GM20431 (cell line): ENCODE results near the gene NOS1.

Experiments used
- in situ Hi-C: fragments of 300-500 bp; cut with MseI, MboI; formaldehyde crosslinking; loops from one replicate; pipeline ENCODE4 v1.15.0; 2020; ENCODE audit warnings: low sequenced_read_pairs; ENCODE audit not compliant: unreplicated experiment

Gene NOS1

GRCh38 chr12:117282490-117282889 lies 78.9 kb downstream of the NOS1 start:
- in situ Hi-C loops, result no loop called here

- in situ Hi-C loops, result no loop called here
These were observed 81.3 kb downstream of the NOS1 start for GRCh38 chr12:117280019-117280680.

DNA sequence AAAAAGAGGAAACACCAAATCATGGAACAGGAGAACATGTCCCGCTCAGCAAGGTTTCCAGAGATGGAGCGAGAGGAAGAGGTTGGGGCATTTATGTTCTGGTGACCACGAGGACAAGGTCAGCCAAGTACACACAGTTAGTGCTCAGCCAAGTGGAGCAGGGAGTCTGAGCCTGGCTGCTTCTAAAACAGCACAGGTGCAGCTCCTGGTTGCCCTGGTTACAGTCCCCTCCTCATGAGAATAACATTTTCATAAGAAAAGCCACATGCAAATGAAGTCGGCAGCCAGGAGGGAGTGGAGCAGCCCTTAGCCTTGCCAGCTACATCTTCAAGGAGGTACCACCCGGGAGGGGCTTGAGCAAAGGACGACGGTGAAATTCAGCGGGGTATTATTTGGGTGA lies 81.8 kb downstream of the NOS1 start:
- in situ Hi-C loops, result no loop called here

DNA sequence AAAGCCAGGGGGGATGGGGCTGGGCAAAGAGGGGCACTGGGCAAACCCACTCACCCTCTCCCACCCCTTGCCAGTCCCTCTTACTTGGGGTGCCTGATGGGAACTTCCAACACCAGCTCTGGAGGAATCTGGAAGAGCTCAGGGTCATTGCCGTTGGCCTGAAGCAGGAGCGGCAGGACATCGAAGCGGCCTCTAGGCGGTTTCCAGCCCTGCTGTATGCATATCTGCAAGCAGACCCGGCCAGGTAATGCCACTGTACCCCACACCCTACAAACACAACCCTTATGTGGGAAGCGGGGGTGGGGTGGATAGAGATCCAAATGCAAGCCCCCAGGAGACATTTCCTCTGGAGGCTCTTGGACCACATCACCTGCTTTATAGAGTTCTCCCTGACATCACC lies 83.6 kb downstream of the NOS1 start:
- in situ Hi-C loops, result no loop called here

DNA sequence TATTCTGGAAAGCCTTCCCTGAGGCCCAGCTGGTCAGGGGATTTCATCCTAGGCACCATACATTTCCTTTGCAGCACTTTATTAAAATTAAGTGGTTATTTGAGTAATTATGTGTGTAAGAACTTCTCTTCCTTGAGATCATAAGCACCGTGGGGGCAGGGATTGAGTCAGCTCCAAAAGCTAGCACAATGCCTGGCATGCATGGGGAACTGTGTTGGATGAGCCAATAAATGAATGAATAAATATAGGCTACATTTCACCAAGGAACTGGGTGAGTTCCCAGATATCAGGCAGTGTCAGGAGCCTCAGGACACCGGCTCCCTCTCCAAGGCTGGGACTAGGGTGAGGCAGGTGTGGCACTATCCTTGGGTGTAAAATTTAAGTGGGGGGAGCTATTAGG lies 88.3 kb downstream of the NOS1 start:
- in situ Hi-C loops, result no loop called here

DNA sequence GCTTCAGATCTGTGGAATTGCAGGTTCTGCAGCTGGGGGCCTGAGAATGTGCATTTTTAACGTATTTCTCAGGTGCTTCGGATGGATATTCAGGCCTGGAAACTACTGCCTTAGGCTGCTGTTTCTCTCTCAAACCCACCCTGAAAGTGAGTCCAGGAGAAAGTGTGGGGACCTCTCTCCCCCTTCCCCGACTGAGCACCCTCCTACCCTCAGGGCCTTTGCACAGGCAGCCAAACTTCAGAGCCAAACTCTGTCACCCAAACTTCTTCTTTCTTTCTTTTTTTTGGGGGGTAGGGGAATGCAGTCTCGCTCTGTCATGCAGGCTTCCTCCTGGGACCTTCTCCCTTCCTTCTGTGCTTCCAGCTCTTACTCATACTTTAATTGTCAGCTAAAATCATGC lies 88.7 kb downstream of the NOS1 start:
- in situ Hi-C loops, result no loop called here

DNA sequence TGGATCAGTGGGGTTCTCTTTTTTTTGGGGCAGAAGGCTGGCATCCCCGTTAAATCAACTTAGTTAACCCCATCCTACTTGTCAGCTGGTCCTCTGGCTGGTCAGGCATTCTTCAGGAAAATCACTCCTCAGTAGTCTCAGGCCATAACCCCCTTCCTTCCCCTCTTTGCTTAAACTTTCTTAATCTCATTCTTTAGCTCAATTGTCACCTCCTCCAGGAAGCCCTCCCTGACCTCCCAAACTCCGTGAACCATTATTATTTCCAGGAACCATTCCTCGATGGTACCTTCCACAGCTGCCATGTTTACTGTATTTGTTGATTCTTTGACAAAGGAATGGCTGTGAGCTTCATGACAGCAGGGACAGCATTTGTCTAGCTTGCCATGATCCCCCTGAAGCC lies 98.7 kb downstream of the NOS1 start:
- in situ Hi-C loops, result no loop called here

GRCh38 chr12:117261247-117261646 lies 100.2 kb downstream of the NOS1 start:
- in situ Hi-C loops, result no loop called here

GRCh38 chr12:117255386-117255785 lies 106.0 kb downstream of the NOS1 start:
- in situ Hi-C loops, result no loop called here

- in situ Hi-C loops, result no loop called here
These were observed 117.9 kb downstream of the NOS1 start for GRCh38 chr12:117243488-117243887.

DNA sequence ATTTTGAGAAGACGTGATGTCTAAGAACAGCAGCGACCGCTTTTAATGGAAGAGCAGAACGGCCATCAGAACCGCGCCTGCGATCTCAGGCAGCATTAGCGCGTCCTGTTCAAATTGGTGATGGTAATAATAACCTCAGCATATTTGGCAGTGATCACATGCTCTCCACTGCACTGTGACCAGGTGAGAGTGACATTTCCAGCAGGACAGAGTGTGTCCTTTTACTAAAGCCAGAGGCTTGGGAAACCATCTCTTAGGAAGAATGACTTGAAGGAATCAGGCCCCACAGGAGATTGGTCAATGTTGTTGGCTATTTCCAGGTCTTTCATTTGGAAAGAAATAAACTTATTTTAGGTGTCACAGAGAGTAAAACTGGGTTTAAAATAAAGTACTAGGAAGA lies 119.7 kb downstream of the NOS1 start:
- in situ Hi-C loops, result no loop called here

DNA sequence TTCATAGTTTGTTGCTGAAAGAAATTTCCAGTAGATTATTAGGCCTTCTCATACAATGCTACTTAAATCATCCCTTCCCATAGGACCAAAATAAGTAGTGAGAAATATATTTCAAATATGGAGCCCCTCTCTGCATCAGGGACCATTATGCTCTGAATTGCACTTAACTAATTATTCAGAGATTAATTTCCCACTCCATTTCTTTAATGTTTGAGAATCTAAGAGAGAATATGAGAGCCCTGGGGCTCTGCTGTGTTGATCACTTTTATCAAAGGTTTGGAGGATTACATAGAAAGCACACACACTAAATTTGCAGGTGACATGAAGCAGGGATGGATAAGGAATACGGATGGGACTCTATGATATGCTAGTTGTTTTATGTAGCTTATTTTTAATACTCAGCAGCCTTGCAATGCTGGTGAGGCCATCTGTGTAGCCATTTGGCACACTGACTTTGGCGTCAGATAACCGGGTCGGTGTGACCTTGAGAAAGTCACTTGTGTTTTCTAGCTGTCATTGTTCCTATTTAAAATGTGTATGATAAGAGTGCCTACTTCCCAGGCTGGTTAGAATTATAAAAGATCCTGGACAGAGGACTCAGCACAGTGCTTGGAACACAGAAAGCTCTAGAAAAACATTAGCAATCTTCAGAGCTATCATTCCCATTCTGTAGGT lies 121.2 kb downstream of the NOS1 start:
- in situ Hi-C loops, result no loop called here

- in situ Hi-C loops, result no loop called here
These were observed 124.9 kb downstream of the NOS1 start for GRCh38 chr12:117236456-117237001.

- in situ Hi-C loops, result no loop called here
These were observed 126.2 kb downstream of the NOS1 start for GRCh38 chr12:117235261-117235660.

- in situ Hi-C loops, result no loop called here
These were observed 127.0 kb downstream of the NOS1 start for GRCh38 chr12:117234441-117234840.

GRCh38 chr12:117231750-117232149 lies 129.7 kb downstream of the NOS1 start:
- in situ Hi-C loops, result no loop called here

- in situ Hi-C loops, result no loop called here
These were observed 133.2 kb downstream of the NOS1 start for GRCh38 chr12:117228239-117228638.

GRCh38 chr12:117227000-117227653 lies 134.3 kb downstream of the NOS1 start:
- in situ Hi-C loops, result no loop called here

- in situ Hi-C loops, result no loop called here
These were observed 134.9 kb downstream of the NOS1 start for GRCh38 chr12:117226505-117226904.

GRCh38 chr12:117225179-117225578 lies 136.2 kb downstream of the NOS1 start:
- in situ Hi-C loops, result no loop called here

DNA sequence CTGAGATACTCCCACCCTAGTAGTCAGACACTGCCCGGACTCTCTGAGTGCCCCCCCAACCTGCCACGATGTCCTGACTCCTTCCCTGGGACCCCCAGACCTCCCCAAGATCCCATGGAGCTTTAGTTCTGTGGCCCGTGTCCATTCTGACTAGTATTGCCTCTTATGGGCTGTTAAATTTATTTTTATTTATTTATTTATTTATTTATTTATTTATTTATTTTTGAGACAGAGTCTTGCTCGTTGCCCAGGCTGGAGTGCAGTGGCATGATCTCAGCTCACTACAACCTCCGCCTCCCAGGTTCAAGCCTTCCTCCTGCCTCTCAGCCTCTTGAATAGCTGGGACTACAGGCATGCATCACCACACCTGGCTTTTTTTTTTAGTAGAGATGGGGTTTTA lies 140.5 kb downstream of the NOS1 start:
- in situ Hi-C loops, result loop anchor here (25.0 kb wide), 2 partner anchors 366 to 616 kb away; no protein-coding TSS in a partner anchor
